OCI-LY3 (cell line): ENCODE measurements around the gene H19.

Experiments used
- H2AFZ ChIP-seq: fragments of 200-600, 300-600 bp; shearing (Covaris generic); 2 replicates; pipeline ENCODE4 v1.6.0; 2014; ENCODE audit warnings: antibody characterized with exemption, low read depth, low read length
- H3K27ac ChIP-seq: fragments of 200-600, 300-600 bp; sonication (generic); 2 replicates; pipeline ENCODE4 v1.5.1; 2014; ENCODE audit warnings: mild to moderate bottlenecking, low read length, moderate library complexity, mixed read lengths
- H3K27me3 ChIP-seq: fragments of 200-600, 300-600 bp; sonication (generic); 2 replicates; pipeline ENCODE4 v1.6.1; 2014; ENCODE audit warnings: low read depth, low read length, mixed read lengths
- H3K36me3 ChIP-seq: fragments of 200-600, 300-600 bp; sonication (generic); replicated peaks from 2 replicates; pipeline ENCODE3; 2014; ENCODE audit warnings: low read depth, low read length, mixed read lengths
- H3K4me1 ChIP-seq: fragments of 300-600, 200-600 bp; sonication (generic); 2 replicates; pipeline ENCODE4 v1.6.1; 2014; ENCODE audit warnings: low read length, mixed read lengths
- H3K4me2 ChIP-seq: fragments of 200-600, 300-600 bp; sonication (generic); 2 replicates; pipeline ENCODE4 v1.6.1; 2014; ENCODE audit warnings: low read length, mixed read lengths
- H3K4me3 ChIP-seq: fragments of 300-600, 200-600 bp; sonication (generic); 2 replicates; pipeline ENCODE4 v1.5.1; 2014; ENCODE audit warnings: antibody characterized with exemption, mild to moderate bottlenecking, low read length, moderate library complexity
- H3K79me2 ChIP-seq: fragments of 300-600, 200-600 bp; shearing (Covaris generic); 2 replicates; pipeline ENCODE4 v1.6.1; 2014; ENCODE audit warnings: mild to moderate bottlenecking, low read length, mixed read lengths
- H3K9ac ChIP-seq: fragments of 300-600, 200-600 bp; shearing (Covaris generic); 2 replicates; pipeline ENCODE4 v1.6.0; 2014; ENCODE audit warnings: mild to moderate bottlenecking, low read length, moderate library complexity
- H3K9me3 ChIP-seq: fragments of 200-600, 300-600 bp; shearing (Covaris generic); 2 replicates; pipeline ENCODE4 v1.6.1; 2014; ENCODE audit warnings: low read length, mixed read lengths; ENCODE audit not compliant: insufficient read depth
- H4K20me1 ChIP-seq: fragments of 200-600, 300-600 bp; sonication (generic); 2 replicates; pipeline ENCODE4 v1.6.1; 2016; ENCODE audit warnings: low read length, mixed read lengths; ENCODE audit not compliant: insufficient read depth
- CTCF ChIP-seq: fragments of 200-600, 300-600 bp; sonication (generic); IDR thresholded peaks from 2 replicates; pipeline ENCODE4 v1.5.1; 2014; ENCODE audit warnings: antibody characterized with exemption, low read length, low read depth
- EZH2phosphoT487 ChIP-seq: fragments of 200-600 bp; shearing (Covaris generic); IDR thresholded peaks from 2 replicates; pipeline ENCODE4 v1.6.1; 2018; ENCODE audit warnings: antibody characterized with exemption, mixed run types, low read depth

The H19 gene

DNA sequence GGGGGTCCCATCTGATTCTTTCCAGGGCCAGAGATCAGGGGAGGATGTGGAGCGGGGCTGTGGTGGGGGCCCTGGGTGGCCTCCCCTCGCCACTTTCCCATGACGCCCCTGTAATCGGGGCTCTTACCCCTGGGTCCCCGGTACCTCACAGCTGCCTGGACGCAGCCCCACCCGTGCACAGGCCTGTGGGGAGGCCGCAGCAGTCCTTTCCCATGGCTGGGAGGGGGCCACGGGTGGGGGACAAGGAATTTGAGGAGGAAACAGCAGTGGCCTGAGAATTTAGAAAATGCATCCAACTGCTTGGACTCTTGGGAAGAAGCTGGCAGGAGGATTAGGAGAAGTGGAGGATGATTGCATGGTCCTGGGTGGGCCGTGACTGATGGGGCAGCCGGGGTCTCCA is 18.0 kb downstream of the H19 start:
- no peaks in the 10 kb centered on the region for H4K20me1 ChIP-seq
- no peak overlapping the region for H3K27ac ChIP-seq
- no peaks in the 10 kb centered on the region for H3K4me1 ChIP-seq
- H3K27me3 ChIP-seq: no peaks in the 10 kb centered on the region
- H3K4me2 ChIP-seq: no peak overlapping the region
- no peaks in the 10 kb centered on the region for H3K36me3 ChIP-seq
- H2AFZ ChIP-seq: no peak overlapping the region
- H3K79me2 ChIP-seq: no peaks in the 10 kb centered on the region
- no peaks in the 10 kb centered on the region for H3K9me3 ChIP-seq
- no peak for TF ChIP-seq EZH2phosphoT487
- TF ChIP-seq CTCF: no peak
- H3K4me3 ChIP-seq: no peak overlapping the region
- no peak overlapping the region for H3K9ac ChIP-seq

GRCh38 chr11:1978720-1979473 is 18.7 kb downstream of the H19 start:
- Histone ChIP-seq H3K4me1 (no peaks in the 10 kb centered on the region), H3K27me3 (no peaks in the 10 kb centered on the region), H2AFZ (no peak overlapping the region), H3K36me3 (no peaks in the 10 kb centered on the region), H3K4me2 (no peak overlapping the region), H3K79me2 (no peaks in the 10 kb centered on the region), H4K20me1 (no peaks in the 10 kb centered on the region), H3K9ac (no peak overlapping the region), H3K27ac (no peak overlapping the region), H3K4me3 (no peak overlapping the region), H3K9me3 (no peaks in the 10 kb centered on the region)
- TF ChIP-seq CTCF: no peak

GRCh38 chr11:1975185-1975584 is 22.5 kb downstream of the H19 start:
- TF ChIP-seq EZH2phosphoT487: no peak
- Histone ChIP-seq H3K4me3 (no peak overlapping the region), H3K79me2 (no peaks in the 10 kb centered on the region), H3K4me1 (no peaks in the 10 kb centered on the region), H3K9ac (no peak overlapping the region), H3K36me3 (no peaks in the 10 kb centered on the region), H3K27ac (no peak overlapping the region), H4K20me1 (no peaks in the 10 kb centered on the region), H2AFZ (no peak overlapping the region), H3K4me2 (no peak overlapping the region), H3K27me3 (no peaks in the 10 kb centered on the region), H3K9me3 (no peaks in the 10 kb centered on the region)

GRCh38 chr11:1970956-1971355 is 26.7 kb downstream of the H19 start:
- no peaks in the 10 kb centered on the region for H4K20me1 ChIP-seq
- H3K4me3 ChIP-seq: no peak overlapping the region
- no peak overlapping the region for H3K4me2 ChIP-seq
- H2AFZ ChIP-seq: no peak overlapping the region
- H3K9ac ChIP-seq: no peak overlapping the region
- no peaks in the 10 kb centered on the region for H3K4me1 ChIP-seq
- H3K27ac ChIP-seq: no peak overlapping the region
- H3K9me3 ChIP-seq: no peaks in the 10 kb centered on the region
- no peaks in the 10 kb centered on the region for H3K36me3 ChIP-seq
- TF ChIP-seq CTCF (no peak), EZH2phosphoT487 (no peak)
- H3K79me2 ChIP-seq: no peaks in the 10 kb centered on the region
- H3K27me3 ChIP-seq: no peaks in the 10 kb centered on the region
